SU-DHL-6 (cell line): ENCODE measurements around the gene MAML2.

ENCODE experiments used
- H2AFZ ChIP-seq: fragments of 200-600 bp; sonication (generic); 2 replicates; pipeline ENCODE4 v1.6.1; 2014; ENCODE audit warnings: low read depth, mild to moderate bottlenecking, moderate library complexity, mixed read lengths, antibody characterized with exemption, low read length; ENCODE audit not compliant: severe bottlenecking
- H3F3A ChIP-seq: fragments of 200-600 bp; shearing (Covaris generic); 2 replicates; pipeline ENCODE4 v1.6.0; 2016; ENCODE audit warnings: antibody characterized with exemption, mild to moderate bottlenecking; ENCODE audit not compliant: insufficient read depth
- H3K27ac ChIP-seq: fragments of 200-600 bp; sonication (generic); 2 replicates; pipeline ENCODE4 v1.5.1; 2016; ENCODE audit warnings: low read depth, mild to moderate bottlenecking, low read length, moderate library complexity, mixed read lengths
- H3K27me3 ChIP-seq: fragments of 200-600 bp; sonication (generic), shearing (Covaris generic); 2 replicates; pipeline ENCODE4 v1.6.0; 2014; ENCODE audit warnings: mild to moderate bottlenecking, low read length
- H3K36me3 ChIP-seq: fragments of 200-600 bp; sonication (generic); 2 replicates; pipeline ENCODE4 v1.6.1; 2014; ENCODE audit warnings: mild to moderate bottlenecking, low read length, mixed read lengths
- H3K4me2 ChIP-seq: fragments of 300-600, 200-600 bp; shearing (Covaris generic), sonication (generic); 2 replicates; pipeline ENCODE4 v1.6.0; 2014; ENCODE audit warnings: low read length, low read depth, mild to moderate bottlenecking; ENCODE audit not compliant: poor library complexity, severe bottlenecking
- H3K4me3 ChIP-seq: fragments of 200-600 bp; sonication (generic); 2 replicates; pipeline ENCODE4 v1.5.1; 2014; ENCODE audit warnings: antibody characterized with exemption, low read length, mild to moderate bottlenecking, mixed read lengths; ENCODE audit not compliant: insufficient read depth, poor library complexity, severe bottlenecking
- H3K79me2 ChIP-seq: fragments of 200-600 bp; sonication (generic); 2 replicates; pipeline ENCODE4 v1.6.1; 2014; ENCODE audit warnings: mild to moderate bottlenecking, low read length, moderate library complexity; ENCODE audit not compliant: insufficient read depth
- H3K9ac ChIP-seq: fragments of 200-600 bp; sonication (generic); 2 replicates; pipeline ENCODE4 v1.7.0; 2014; ENCODE audit warnings: mild to moderate bottlenecking, low read length
- H3K9me2 ChIP-seq: fragments of 200-600 bp; sonication (generic); replicated peaks from 2 replicates; pipeline ENCODE4 v1.6.1; 2014; ENCODE audit warnings: low read length; ENCODE audit not compliant: insufficient read depth
- H3K9me3 ChIP-seq: fragments of 200-600 bp; sonication (generic); 2 replicates; pipeline ENCODE4 v1.6.1; 2014; ENCODE audit warnings: low read length, mixed read lengths; ENCODE audit not compliant: insufficient read depth
- H4K20me1 ChIP-seq: fragments of 200-600 bp; sonication (generic); 2 replicates; pipeline ENCODE4 v1.6.1; 2014; ENCODE audit warnings: low read depth, mild to moderate bottlenecking, antibody characterized with exemption, low read length, moderate library complexity, mixed read lengths
- CTCF ChIP-seq: fragments of 200-600 bp; sonication (generic); IDR thresholded peaks from one replicate; pipeline ENCODE4 v1.5.1; 2017; ENCODE audit warnings: antibody characterized with exemption, mild to moderate bottlenecking, low read length, moderate library complexity; ENCODE audit not compliant: insufficient read depth, poor library complexity, severe bottlenecking
- EZH2phosphoT487 ChIP-seq: fragments of 200-600 bp; sonication (generic), shearing (Covaris generic); conservative IDR thresholded peaks from 2 replicates; pipeline ENCODE4 v1.6.1; 2018; ENCODE audit warnings: mild to moderate bottlenecking, antibody characterized with exemption, low read length, moderate library complexity, mixed read lengths

The MAML2 gene

GRCh38 chr11:96332126-96332771 is 10.7 kb downstream of the MAML2 start:
- TF ChIP-seq CTCF (no peak), EZH2phosphoT487 (no peak)
- H3K36me3 ChIP-seq, result no peaks in the 10 kb centered on the region
- H3K9ac ChIP-seq, result no peak overlapping the region
- H3K9me2 ChIP-seq, result no peaks in the 10 kb centered on the region
- H3K27me3 ChIP-seq, result no peaks in the 10 kb centered on the region
- no peak overlapping the region for H3K27ac ChIP-seq
- no peak overlapping the region for H2AFZ ChIP-seq
- H3K4me3 ChIP-seq, result no peak overlapping the region
- no peak overlapping the region for H3K4me2 ChIP-seq
- H4K20me1 ChIP-seq, result no peaks in the 10 kb centered on the region
- H3K79me2 ChIP-seq, result no peaks in the 10 kb centered on the region
- no peaks in the 10 kb centered on the region for H3K9me3 ChIP-seq
- no peaks in the 10 kb centered on the region for H3F3A ChIP-seq

GRCh38 chr11:96331699-96332116 is 11.3 kb downstream of the MAML2 start:
- TF ChIP-seq CTCF, result no peak
- TF ChIP-seq EZH2phosphoT487, result no peak
- Histone ChIP-seq H3K9me3 (no peaks in the 10 kb centered on the region), H3K9ac (no peak overlapping the region), H3K27me3 (no peaks in the 10 kb centered on the region), H3K36me3 (no peaks in the 10 kb centered on the region), H4K20me1 (no peaks in the 10 kb centered on the region), H3F3A (no peaks in the 10 kb centered on the region), H3K4me2 (no peak overlapping the region), H3K4me3 (no peak overlapping the region), H3K79me2 (no peaks in the 10 kb centered on the region), H3K27ac (no peak overlapping the region), H2AFZ (no peak overlapping the region), H3K9me2 (no peaks in the 10 kb centered on the region)

- H3K9me2 ChIP-seq, result no peaks in the 10 kb centered on the region
- H3K9me3 ChIP-seq, result no peaks in the 10 kb centered on the region
- H4K20me1 ChIP-seq, result no peaks in the 10 kb centered on the region
- no peaks in the 10 kb centered on the region for H3K79me2 ChIP-seq
- no peak for TF ChIP-seq CTCF
- TF ChIP-seq EZH2phosphoT487, result no peak
- no peaks in the 10 kb centered on the region for H3K36me3 ChIP-seq
- no peak overlapping the region for H2AFZ ChIP-seq
- no peaks in the 10 kb centered on the region for H3K27me3 ChIP-seq
- H3K27ac ChIP-seq, result no peak overlapping the region
- no peak overlapping the region for H3K9ac ChIP-seq
- no peaks in the 10 kb centered on the region for H3F3A ChIP-seq
- no peak overlapping the region for H3K4me2 ChIP-seq
- no peak overlapping the region for H3K4me3 ChIP-seq
These were observed 12.5 kb downstream of the MAML2 start for GRCh38 chr11:96330511-96330859.
